OCI-M1 (cell line): ENCODE measurements around the gene ECE2.
"Not testable (repeated sequence)": the region's sequence is repeated elsewhere in the genome, so short reads cannot be mapped to it uniquely, and the experiment has no call there.

Experiments used
- DNase-seq: peaks from one replicate; lab custom pipeline; 2025; lab: John Stamatoyannopoulos, UW

ECE2 gene

DNA sequence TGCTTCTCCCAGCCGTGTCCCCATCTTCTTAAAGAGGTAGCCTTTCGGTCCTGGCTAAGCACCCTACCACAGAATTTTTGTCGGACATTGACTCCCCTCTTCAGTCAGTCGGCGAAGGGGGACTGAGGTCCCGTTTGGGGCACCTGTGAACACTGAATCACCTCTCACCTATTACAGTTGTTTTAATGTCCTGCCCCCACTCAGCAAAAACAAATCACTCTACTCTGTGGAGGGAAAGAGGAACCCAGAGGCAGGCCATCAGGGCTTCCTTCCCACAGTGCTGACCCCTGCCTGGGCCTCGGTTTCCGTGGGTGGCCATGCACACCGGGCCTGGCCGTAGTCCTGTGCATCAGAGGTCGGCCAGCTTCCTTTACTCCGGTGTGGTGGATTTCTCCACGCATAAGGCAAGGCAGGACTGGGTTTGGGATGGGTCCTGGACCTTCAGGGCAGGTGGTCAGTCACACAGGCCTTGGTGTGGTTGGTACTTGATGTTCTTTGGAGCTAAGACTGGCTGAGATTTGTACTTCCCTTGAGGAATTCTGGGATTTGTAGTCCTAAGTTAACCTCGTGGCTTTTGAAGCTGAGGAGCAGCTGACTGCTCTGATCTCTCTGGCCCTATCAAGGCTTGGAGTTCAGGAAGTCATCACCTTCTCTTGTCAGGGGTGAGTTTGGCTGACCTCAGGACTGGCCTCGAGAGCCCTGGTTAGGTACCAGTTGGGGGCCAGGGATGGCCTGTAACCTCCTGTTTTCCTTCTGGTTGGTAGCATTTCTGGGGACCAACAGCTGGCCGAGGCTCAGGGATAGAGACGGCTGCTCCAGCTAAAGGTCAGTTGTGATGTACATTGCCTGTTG lies 61.0 kb downstream of the ECE2 start:
- peak; percentile 37 for DNase-seq

DNA sequence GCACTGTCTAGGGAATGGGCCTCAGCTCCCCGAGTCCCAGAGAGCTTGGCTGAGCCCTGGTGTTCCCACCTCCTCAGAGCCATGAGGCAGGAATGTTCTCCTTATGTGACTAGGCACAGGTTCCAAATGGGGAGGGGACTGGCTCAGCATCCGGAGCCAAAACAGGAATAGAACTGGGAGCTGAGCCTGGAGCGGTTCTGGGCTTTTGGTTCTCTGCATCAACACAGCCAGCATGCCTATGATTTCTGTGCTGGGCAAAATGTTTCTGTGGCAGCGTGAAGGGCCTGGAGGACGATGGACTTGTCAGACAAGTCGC lies 61.5 kb downstream of the ECE2 start, which contains the start of gene FAM131A:
FAM131A (plus strand) TSS at position 202 of the 316 bp plus-strand sequence; CDS start at position 233, 31 bp downstream.
- no peak for DNase-seq

DNA sequence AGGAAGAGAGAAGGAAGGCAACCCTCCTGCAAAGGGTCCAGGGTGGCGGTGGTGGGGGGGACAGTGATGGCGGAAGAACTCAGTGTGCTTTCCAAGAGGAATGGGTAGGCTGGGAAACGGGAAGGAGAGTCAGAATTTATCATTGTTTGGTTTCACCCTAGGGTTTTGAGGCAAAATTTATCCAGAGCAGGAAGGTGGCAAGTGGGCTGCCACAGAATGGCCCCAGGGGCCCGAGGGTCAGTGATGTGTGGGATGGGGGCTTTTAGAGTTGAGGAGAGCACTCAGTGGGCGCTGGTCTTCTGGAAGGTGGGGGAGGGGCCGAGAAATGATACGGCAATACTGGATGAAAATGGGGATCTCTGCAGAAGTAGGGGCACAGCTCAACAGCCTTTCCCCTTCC lies 62.2 kb downstream of the ECE2 start:
- no peak for DNase-seq

DNA sequence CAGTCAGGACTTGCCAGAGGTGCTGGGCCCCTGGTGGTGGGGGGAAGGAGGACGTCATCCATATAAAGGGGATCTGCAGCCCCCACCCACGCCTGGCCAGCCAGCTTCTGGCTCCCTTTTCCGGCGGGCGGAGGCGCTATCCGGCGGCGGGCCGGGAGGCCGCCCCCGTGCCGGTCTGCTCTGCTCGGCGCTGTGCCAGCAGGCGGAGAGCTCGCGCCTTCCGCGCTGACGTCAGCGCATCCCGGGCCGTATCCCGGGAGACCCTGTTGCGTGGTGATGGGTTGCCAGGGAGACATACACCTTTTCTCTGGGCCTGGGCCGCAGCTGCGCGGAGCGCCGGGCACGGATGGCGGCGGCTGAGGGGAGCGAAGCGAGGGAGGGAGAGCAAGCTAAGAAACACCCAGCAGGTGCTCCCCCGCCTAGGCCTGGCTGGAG lies 62.7 kb downstream of the ECE2 start:
- no peak for DNase-seq

DNA sequence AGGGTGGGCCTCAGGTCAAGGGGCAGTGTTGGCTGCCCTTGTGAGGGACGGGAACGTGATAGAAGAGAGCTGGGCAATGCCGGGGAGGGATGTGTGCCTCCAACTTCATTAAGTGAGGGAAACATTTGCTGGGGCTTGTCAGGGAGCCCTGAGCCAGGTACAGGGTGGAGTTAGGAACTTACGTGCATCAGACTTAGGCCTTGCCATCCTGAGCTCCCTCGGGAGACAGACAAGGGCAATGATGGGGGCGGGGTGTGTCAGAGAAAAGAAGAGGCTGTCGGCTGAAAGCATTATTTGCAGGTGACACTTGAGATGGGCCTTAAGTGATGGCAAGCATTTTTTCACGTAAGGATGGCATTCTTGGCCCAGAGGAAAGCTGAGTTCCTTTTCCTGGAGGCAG lies 63.2 kb downstream of the ECE2 start:
- DNase-seq = no peak

DNA sequence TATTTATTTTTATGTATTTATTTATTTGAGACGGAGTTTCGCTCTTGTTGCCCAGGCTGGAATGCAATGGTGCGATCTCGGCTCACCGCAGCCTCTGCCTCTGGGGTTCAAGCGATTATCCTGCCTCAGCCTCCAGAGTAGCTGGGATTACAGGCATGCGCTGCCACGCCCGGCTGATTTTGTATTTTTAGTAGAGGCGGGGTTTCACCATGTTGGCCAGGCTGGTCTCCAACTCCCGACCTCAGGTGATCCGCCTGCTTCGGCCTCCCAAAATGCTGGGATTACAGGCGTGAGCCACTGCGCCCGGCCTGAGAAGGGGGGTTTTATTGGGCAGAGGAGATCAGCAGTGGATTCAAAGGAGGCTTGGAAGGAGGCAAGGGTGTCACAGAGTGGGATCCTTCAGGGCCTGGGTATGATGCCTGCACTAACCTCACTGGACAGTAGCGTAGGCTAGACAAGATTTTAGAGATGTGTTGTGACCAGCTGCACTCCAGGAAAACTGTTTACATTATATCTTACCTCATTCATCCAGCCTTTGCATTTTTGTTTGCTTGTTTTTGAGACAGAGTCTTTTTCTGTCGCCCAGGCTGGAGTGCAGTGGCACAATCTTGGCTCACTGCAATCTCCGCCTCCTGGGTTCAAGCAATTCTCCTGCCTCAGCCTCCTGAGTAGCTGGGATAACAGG lies 63.8 kb downstream of the ECE2 start:
- DNase-seq = not testable (repeated sequence)

DNA sequence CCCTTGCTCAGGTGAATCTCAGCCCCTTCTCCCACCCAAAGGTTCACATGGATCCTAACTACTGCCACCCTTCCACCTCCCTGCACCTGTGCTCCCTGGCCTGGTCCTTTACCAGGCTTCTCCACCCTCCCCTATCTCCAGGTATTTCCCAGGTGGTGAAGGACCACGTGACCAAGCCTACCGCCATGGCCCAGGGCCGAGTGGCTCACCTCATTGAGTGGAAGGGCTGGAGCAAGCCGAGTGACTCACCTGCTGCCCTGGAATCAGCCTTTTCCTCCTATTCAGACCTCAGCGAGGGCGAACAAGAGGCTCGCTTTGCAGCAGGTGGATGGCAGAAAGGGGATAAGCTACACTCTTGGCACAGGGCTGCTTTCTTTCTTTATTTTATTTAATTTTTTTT lies 66.1 kb downstream of the ECE2 start:
- DNase-seq = no peak
